HEK293 (cell line): ENCODE measurements around the gene IFT27.

Experiments used
- CTCF ChIA-PET: fragments of 350-600 bp; formaldehyde crosslinking; extraction: SDS; loops from one replicate; lab custom pipeline; 2021; ENCODE audit warnings: antibody characterized with exemption; lab: Yijun Ruan, JAX
- POLR2A ChIA-PET: fragments of 300-600 bp; formaldehyde crosslinking; extraction: SDS; loops from one replicate; lab custom pipeline; 2020; ENCODE audit warnings: antibody characterized with exemption, inconsistent platforms; lab: Yijun Ruan, JAX
- H3K27ac ChIP-seq: fragments of 200-500 bp; sonication (Bioruptor generic); 2 replicates; pipeline ENCODE4 v1.5.1; 2014; ENCODE audit warnings: low read depth, low read length, control low read depth, inconsistent platforms; ENCODE audit errors: extremely low read depth
- H3K36me3 ChIP-seq, 2 experiments: fragments of 200-500 bp in 1 of 2; sonication (Bioruptor generic) in 1 of 2; 1 replicate in 1 of 2; 2 replicates in 1 of 2; pipeline ENCODE4 v1.5.1; 2014 to 2017; ENCODE audit warnings: inconsistent platforms in 2 of 2, low read length in 2 of 2; ENCODE audit not compliant: control insufficient read depth in 2 of 2, insufficient read depth in 1 of 2
- H3K4me1 ChIP-seq: fragments of 200-500 bp; sonication (Bioruptor generic); 2 replicates; pipeline ENCODE4 v1.5.1; 2014; ENCODE audit warnings: mild to moderate bottlenecking, low read length, inconsistent platforms; ENCODE audit not compliant: control insufficient read depth, insufficient read depth
- H3K4me3 ChIP-seq: 2 replicates; pipeline ENCODE4 v1.5.1; 2011; ENCODE audit warnings: low read depth, mild to moderate bottlenecking, control low read depth, low read length, moderate library complexity
- H3K9me3 ChIP-seq: fragments of 200-500 bp; sonication (Bioruptor generic); 2 replicates; pipeline ENCODE4 v1.5.1; 2014; ENCODE audit warnings: low read depth, low read length, inconsistent platforms; ENCODE audit not compliant: control insufficient read depth, insufficient read depth
- BCL11A ChIP-seq: fragments of 450-650 bp; formaldehyde crosslinking; IDR thresholded peaks from 2 replicates; pipeline ENCODE4 v1.5.1; 2016; ENCODE audit warnings: low read depth, missing biosample characterization, missing genetic modification characterization
- CTCF ChIP-seq: fragments of 450-650 bp; formaldehyde crosslinking; IDR thresholded peaks from 2 replicates; pipeline ENCODE4 v1.5.1; 2016; ENCODE audit warnings: missing biosample characterization, missing genetic modification characterization
- EGR2 ChIP-seq: fragments of 450-650 bp; formaldehyde crosslinking; IDR thresholded peaks from 2 replicates; pipeline ENCODE4 v1.5.1; 2016; ENCODE audit warnings: low read depth, missing biosample characterization, missing genetic modification characterization
- GLI4 ChIP-seq: fragments of 450-650 bp; formaldehyde crosslinking; IDR thresholded peaks from 2 replicates; pipeline ENCODE4 v1.5.1; 2016; ENCODE audit warnings: missing biosample characterization, missing genetic modification characterization
- HIC1 ChIP-seq: fragments of 450-650 bp; formaldehyde crosslinking; IDR thresholded peaks from 2 replicates; pipeline ENCODE4 v1.5.1; 2016; ENCODE audit warnings: missing biosample characterization, missing genetic modification characterization
- PRDM2 ChIP-seq: fragments of 450-650 bp; formaldehyde crosslinking; IDR thresholded peaks from 2 replicates; pipeline ENCODE4 v1.5.1; 2016; ENCODE audit warnings: missing biosample characterization, missing genetic modification characterization, borderline replicate concordance
- ZBTB17 ChIP-seq: fragments of 450-650 bp; formaldehyde crosslinking; IDR thresholded peaks from 2 replicates; pipeline ENCODE4 v1.5.1; 2016; ENCODE audit warnings: missing biosample characterization, missing genetic modification characterization
- ZNF2 ChIP-seq: fragments of 450-650 bp; formaldehyde crosslinking; IDR thresholded peaks from 2 replicates; pipeline ENCODE4 v1.5.1; 2016; ENCODE audit warnings: missing biosample characterization, missing genetic modification characterization
- ZNF280C ChIP-seq: fragments of 450-650 bp; formaldehyde crosslinking; IDR thresholded peaks from 2 replicates; pipeline ENCODE4 v1.5.1; 2016; ENCODE audit warnings: missing biosample characterization, missing genetic modification characterization
- ZNF280D ChIP-seq: fragments of 450-650 bp; formaldehyde crosslinking; IDR thresholded peaks from 2 replicates; pipeline ENCODE4 v1.5.1; 2016; ENCODE audit warnings: missing biosample characterization, missing genetic modification characterization
- ZNF292 ChIP-seq: fragments of 450-650 bp; formaldehyde crosslinking; IDR thresholded peaks from 2 replicates; pipeline ENCODE4 v1.5.1; 2016; ENCODE audit warnings: low read depth, missing biosample characterization, missing genetic modification characterization, borderline replicate concordance
- ZNF341 ChIP-seq: fragments of 450-650 bp; formaldehyde crosslinking; IDR thresholded peaks from 2 replicates; pipeline ENCODE4; 2016; ENCODE audit warnings: low read depth, missing biosample characterization, missing genetic modification characterization
- ZNF48 ChIP-seq: fragments of 450-650 bp; formaldehyde crosslinking; IDR thresholded peaks from 2 replicates; pipeline ENCODE4 v1.5.1; 2016; ENCODE audit warnings: missing biosample characterization, missing genetic modification characterization
- ZNF549 ChIP-seq: fragments of 450-650 bp; IDR thresholded peaks from 2 replicates; pipeline ENCODE4 v1.5.1; 2018; ENCODE audit warnings: missing biosample characterization, missing genetic modification characterization, mild to moderate bottlenecking, inconsistent platforms, moderate library complexity
- ZNF639 ChIP-seq: fragments of 450-650 bp; formaldehyde crosslinking; IDR thresholded peaks from 2 replicates; pipeline ENCODE4 v1.5.1; 2016; ENCODE audit warnings: missing biosample characterization, missing genetic modification characterization
- ZNF658 ChIP-seq: fragments of 450-650 bp; formaldehyde crosslinking; IDR thresholded peaks from 2 replicates; pipeline ENCODE4; 2016; ENCODE audit warnings: missing biosample characterization, missing genetic modification characterization
- ZSCAN30 ChIP-seq: fragments of 450-650 bp; IDR thresholded peaks from 2 replicates; pipeline ENCODE4 v1.5.1; 2018; ENCODE audit warnings: missing biosample characterization, mild to moderate bottlenecking, missing genetic modification characterization, moderate library complexity
- ZXDB ChIP-seq: fragments of 450-650 bp; formaldehyde crosslinking; IDR thresholded peaks from 2 replicates; pipeline ENCODE4 v1.5.1; 2016; ENCODE audit warnings: missing biosample characterization, missing genetic modification characterization

Gene IFT27

GRCh38 chr22:36726007-36726380 lies 49.9 kb downstream of the IFT27 start (continued):
- TF ChIP-seq ZNF280D (tag by site-specific recombination) = no peak
- TF ChIP-seq ZNF341 (tag by site-specific recombination) = no peak
- TF ChIP-seq ZNF280C (tag by site-specific recombination) = no peak
- TF ChIP-seq, all 188 proteins: peak for 0

GRCh38 chr22:36725366-36726006 lies 50.4 kb downstream of the IFT27 start:
- CTCF ChIA-PET = interaction anchor here (1.4 kb wide), 1 partner anchor 32 kb away, joined by 6 read pairs; no protein-coding TSS in a partner anchor
- Histone ChIP-seq H3K4me3 (no peak overlapping the region), H3K9me3 (no peaks in the 10 kb centered on the region)
- TF ChIP-seq PRDM2 (tag by site-specific recombination) = no peak
- TF ChIP-seq ZNF639 (tag by site-specific recombination) = no peak
- TF ChIP-seq ZBTB17 (tag by site-specific recombination) = no peak
- no peak for TF ChIP-seq ZNF549 (tag by site-specific recombination)
- no peak for TF ChIP-seq GLI4 (tag by site-specific recombination)
- no peak for TF ChIP-seq ZXDB (tag by site-specific recombination)
- no peak for TF ChIP-seq CTCF (tag by site-specific recombination)
- no peak for TF ChIP-seq HIC1 (tag by site-specific recombination)
- TF ChIP-seq ZNF48 = no peak
- no peak for TF ChIP-seq BCL11A (tag by site-specific recombination)
- TF ChIP-seq ZNF2 (tag by site-specific recombination) = no peak
- no peak for TF ChIP-seq ZNF292 (tag by site-specific recombination)
- no peak for TF ChIP-seq EGR2 (tag by site-specific recombination)
- TF ChIP-seq ZSCAN30 (tag by site-specific recombination) = no peak
- TF ChIP-seq ZNF658 (tag by site-specific recombination) = no peak

More at GRCh38 chr22:36725366-36726006, 50.4 kb downstream of the IFT27 start:
- H3K36me3 ChIP-seq = no peaks in the 10 kb centered on the region
- POLR2A ChIA-PET = no interaction called here
- no peaks in the 10 kb centered on the region for H3K4me1 ChIP-seq
- H3K27ac ChIP-seq = no peak overlapping the region
